GM12801 (cell line): ENCODE results near the gene ALKBH2.

Experiments used
- CTCF ChIP-seq: IDR thresholded peaks from one replicate; pipeline ENCODE4 v1.5.1; 2011; ENCODE audit warnings: control low read depth; ENCODE audit not compliant: insufficient read length; ENCODE audit errors: extremely low read depth

Gene ALKBH2

GRCh38 chr12:109120095-109120494 lies 26.8 kb upstream of the ALKBH2 start:
- TF ChIP-seq CTCF, result no peak

GRCh38 chr12:109116611-109116949 lies 23.3 kb upstream of the ALKBH2 start:
- TF ChIP-seq CTCF, result no peak

- no peak for TF ChIP-seq CTCF
These were observed 22.7 kb upstream of the ALKBH2 start, which contains the start of gene ACACB for GRCh38 chr12:109115758-109116610. Gene ACACB (plus strand): TSS chr12:109116587. CDS start chr12:109139406, 22,819 bp downstream.

GRCh38 chr12:109115404-109115757 lies 22.1 kb upstream of the ALKBH2 start:
- no peak for TF ChIP-seq CTCF

- no peak for TF ChIP-seq CTCF
These were observed 21.4 kb upstream of the ALKBH2 start for GRCh38 chr12:109114644-109115043.

GRCh38 chr12:109113661-109114321 lies 20.5 kb upstream of the ALKBH2 start:
- TF ChIP-seq CTCF, result no peak

GRCh38 chr12:109112720-109113465 lies 19.6 kb upstream of the ALKBH2 start:
- no peak for TF ChIP-seq CTCF
